PFSK-1 (cell line): ENCODE results near the gene CCDC126.

Source experiments
- FOXP2 ChIP-seq: optimal IDR thresholded peaks from 2 replicates; pipeline ENCODE3; 2011; ENCODE audit warnings: borderline replicate concordance, control low read depth, inconsistent platforms; ENCODE audit not compliant: insufficient read depth; ENCODE audit errors: extremely low read length, extremely low read depth
- POLR2AphosphoS5 ChIP-seq: IDR thresholded peaks from 2 replicates; pipeline ENCODE4 v1.6.1; 2012; ENCODE audit warnings: low read depth, mild to moderate bottlenecking, control low read depth, low read length, moderate library complexity
- SIN3A ChIP-seq: IDR thresholded peaks from 2 replicates; pipeline ENCODE4 v1.6.1; 2012; ENCODE audit warnings: mild to moderate bottlenecking, low read length, moderate library complexity, borderline replicate concordance; ENCODE audit not compliant: insufficient read depth

- no peak for TF ChIP-seq POLR2AphosphoS5
- no peak for TF ChIP-seq SIN3A
- no peak for TF ChIP-seq FOXP2
Measured at GRCh38 chr7:23590529-23590928, 6.7 kb upstream of the CCDC126 start.
